GM18517 (cell line): ENCODE results near the gene LSM12.

Source experiments
- ATAC-seq: cut with Tn5 transposase; IDR thresholded peaks from one replicate; pipeline ENCODE4 v1.9.1; 2021; ENCODE audit warnings: mild to moderate bottlenecking, moderate library complexity; ENCODE audit not compliant: unreplicated experiment

The LSM12 gene

GRCh38 chr17:43988301-43988700 is 78.2 kb downstream of the LSM12 start:
- ATAC-seq = no peak

- ATAC-seq = no peak
Measured at GRCh38 chr17:43987131-43988021, 79.1 kb downstream of the LSM12 start.

- no peak for ATAC-seq
Measured at GRCh38 chr17:43986225-43986981, 80.1 kb downstream of the LSM12 start.

GRCh38 chr17:43984521-43984920 is 82.0 kb downstream of the LSM12 start:
- ATAC-seq = no peak
